Gastroesophageal sphincter (tissue), 4 donors: ENCODE measurements around the gene P3R3URF. TPM values are rescaled to one million over a fixed set of nuclear protein-coding genes. Genes with fewer than 3 reads are reported as not detected.

Source experiments
- ATAC-seq: fragments of 150-250 bp; one replicate; pipeline ENCODE4 v1.9.1; 2016; ENCODE audit warnings: mild to moderate bottlenecking, moderate library complexity
- H3K27ac ChIP-seq, 4 donors: fragments of 200-600 bp; sonication (generic) in 3 of 4; 1 replicate in 3 of 4; 2 replicates in 1 of 4; pipeline ENCODE4 v1.5.1; 2016 to 2019
- H3K27me3 ChIP-seq: fragments of 200-600 bp; sonication (generic); one replicate; pipeline ENCODE4 v1.5.1; 2019
- H3K36me3 ChIP-seq, 2 donors: fragments of 200-600 bp; sonication (generic); one replicate each; pipeline ENCODE4 v1.5.1; 2019; ENCODE audit warnings: control low read depth in 1 of 2
- H3K4me1 ChIP-seq, 3 donors: fragments of 200-600 bp; sonication (generic); 1 replicate in 2 of 3; 2 replicates in 1 of 3; pipeline ENCODE4 v1.5.1; 2016 to 2019; ENCODE audit warnings: control low read depth in 2 of 3
- H3K4me3 ChIP-seq, 2 donors: fragments of 200-600 bp; sonication (generic); one replicate each; pipeline ENCODE4 v1.5.1; 2019; ENCODE audit warnings: mild to moderate bottlenecking in 1 of 2, moderate library complexity in 1 of 2
- H3K9me3 ChIP-seq, 3 donors: fragments of 200-600 bp; sonication (generic); one replicate each; pipeline ENCODE4 v1.5.1; 2017 to 2019; ENCODE audit warnings: control low read depth in 2 of 3
- EP300 ChIP-seq: sonication (generic); formaldehyde crosslinking; IDR thresholded peaks from one replicate; pipeline ENCODE4 v1.6.1; 2017; ENCODE audit warnings: antibody characterized with exemption, mild to moderate bottlenecking
- POLR2A ChIP-seq, 2 donors: fragments of 450-650 bp; IDR thresholded peaks; one replicate each; pipeline ENCODE4 v1.6.1; 2017; ENCODE audit warnings: antibody characterized with exemption in 2 of 2, mild to moderate bottlenecking in 2 of 2, moderate library complexity in 1 of 2
- POLR2AphosphoS5 ChIP-seq: sonication (generic); formaldehyde crosslinking; IDR thresholded peaks from one replicate; pipeline ENCODE4 v1.6.1; 2017; ENCODE audit warnings: antibody characterized with exemption
- WGBS, 2 donors: methylation state at CpG; one replicate each; pipeline ENCODE4 v1.1.5; 2018; ENCODE audit warnings: low coverage in 1 of 2; 5-methylcytosine and 5-hydroxymethylcytosine counted together
- total RNA-seq, 4 donors: library from RNA; depleted of rRNA; stranded (reverse); fragments of >200 nt; gene quantifications; one replicate each; pipeline ENCODE4 v1.1.0, GENCODE V29; 2016
- TF ChIP-seq, protein P1 (sequence below), 4 experiments: fragments of 200-600 bp in 2 of 4; fragments of 450-650 bp in 2 of 4; sonication (generic) in 1 of 4; IDR thresholded peaks; one replicate each; pipeline ENCODE4 v1.5.1; 2017 to 2019; ENCODE audit warnings: antibody characterized with exemption in 4 of 4, mild to moderate bottlenecking in 2 of 4, moderate library complexity in 2 of 4

The P3R3URF gene
- total RNA-seq, 4 donors from 2014 or later: not detected

GRCh38 chr1:46158312-46159281, 17.7 kb downstream of the P3R3URF start:
- Histone ChIP-seq H3K4me3 (no peak overlapping the region), H3K9me3 (no peaks in the 10 kb centered on the region), H3K4me1 (no peaks in the 10 kb centered on the region), H3K27ac (no peak overlapping the region), H3K36me3 (no peaks in the 10 kb centered on the region), H3K27me3 (no peaks in the 10 kb centered on the region)
- 94 to 96% methylated on average over 10 to 12 of the region's 13 CpGs for WGBS, 2 donors
- TF ChIP-seq, protein P1, sequence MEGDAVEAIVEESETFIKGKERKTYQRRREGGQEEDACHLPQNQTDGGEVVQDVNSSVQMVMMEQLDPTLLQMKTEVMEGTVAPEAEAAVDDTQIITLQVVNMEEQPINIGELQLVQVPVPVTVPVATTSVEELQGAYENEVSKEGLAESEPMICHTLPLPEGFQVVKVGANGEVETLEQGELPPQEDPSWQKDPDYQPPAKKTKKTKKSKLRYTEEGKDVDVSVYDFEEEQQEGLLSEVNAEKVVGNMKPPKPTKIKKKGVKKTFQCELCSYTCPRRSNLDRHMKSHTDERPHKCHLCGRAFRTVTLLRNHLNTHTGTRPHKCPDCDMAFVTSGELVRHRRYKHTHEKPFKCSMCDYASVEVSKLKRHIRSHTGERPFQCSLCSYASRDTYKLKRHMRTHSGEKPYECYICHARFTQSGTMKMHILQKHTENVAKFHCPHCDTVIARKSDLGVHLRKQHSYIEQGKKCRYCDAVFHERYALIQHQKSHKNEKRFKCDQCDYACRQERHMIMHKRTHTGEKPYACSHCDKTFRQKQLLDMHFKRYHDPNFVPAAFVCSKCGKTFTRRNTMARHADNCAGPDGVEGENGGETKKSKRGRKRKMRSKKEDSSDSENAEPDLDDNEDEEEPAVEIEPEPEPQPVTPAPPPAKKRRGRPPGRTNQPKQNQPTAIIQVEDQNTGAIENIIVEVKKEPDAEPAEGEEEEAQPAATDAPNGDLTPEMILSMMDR (IDR thresholded peaks at IDR 0.05): no peak
- TF ChIP-seq EP300 (no peak), POLR2AphosphoS5 (no peak), POLR2A (IDR thresholded peaks at IDR 0.05) (no peak)
- ATAC-seq: no peak

GRCh38 chr1:46157916-46158311, 18.4 kb downstream of the P3R3URF start:
- Histone ChIP-seq H3K36me3 (no peaks in the 10 kb centered on the region), H3K27me3 (no peaks in the 10 kb centered on the region), H3K4me1 (no peaks in the 10 kb centered on the region), H3K27ac (no peak overlapping the region), H3K4me3 (no peak overlapping the region), H3K9me3 (no peaks in the 10 kb centered on the region)
- TF ChIP-seq POLR2A (IDR thresholded peaks at IDR 0.05) (no peak), EP300 (no peak), POLR2AphosphoS5 (no peak)
- TF ChIP-seq, protein P1 (IDR thresholded peaks at IDR 0.05): no peak
- ATAC-seq: no peak
- 100% methylated on average over 1 of the region's 1 CpG for WGBS, 2 donors

- Histone ChIP-seq H3K4me1 (no peaks in the 10 kb centered on the region), H3K27ac (no peak overlapping the region), H3K27me3 (no peaks in the 10 kb centered on the region), H3K4me3 (no peak overlapping the region), H3K9me3 (no peaks in the 10 kb centered on the region), H3K36me3 (no peaks in the 10 kb centered on the region)
- TF ChIP-seq POLR2AphosphoS5: no peak
- TF ChIP-seq POLR2A (IDR thresholded peaks at IDR 0.05): no peak
- TF ChIP-seq, protein P1 (IDR thresholded peaks at IDR 0.05): no peak
- no peak for TF ChIP-seq EP300
- ATAC-seq: no peak
- WGBS, 2 donors: 70 to 100% methylated on average over 1 of the region's 1 CpG
These were observed 22.6 kb downstream of the P3R3URF start for GRCh38 chr1:46153732-46154131.

GRCh38 chr1:46153228-46153627, 23.1 kb downstream of the P3R3URF start:
- Histone ChIP-seq H3K36me3 (no peaks in the 10 kb centered on the region), H3K4me1 (no peaks in the 10 kb centered on the region), H3K27ac (no peak overlapping the region), H3K27me3 (no peaks in the 10 kb centered on the region), H3K9me3 (no peaks in the 10 kb centered on the region), H3K4me3 (no peak overlapping the region)
- no peak for TF ChIP-seq POLR2AphosphoS5
- TF ChIP-seq POLR2A (IDR thresholded peaks at IDR 0.05): no peak
- TF ChIP-seq, protein P1 (IDR thresholded peaks at IDR 0.05): no peak
- no peak for TF ChIP-seq EP300
- 100% methylated on average over 1 of the region's 1 CpG; no CpG with 5 or more reads in 1 of the 2 donors for WGBS, 2 donors
- ATAC-seq: no peak

DNA sequence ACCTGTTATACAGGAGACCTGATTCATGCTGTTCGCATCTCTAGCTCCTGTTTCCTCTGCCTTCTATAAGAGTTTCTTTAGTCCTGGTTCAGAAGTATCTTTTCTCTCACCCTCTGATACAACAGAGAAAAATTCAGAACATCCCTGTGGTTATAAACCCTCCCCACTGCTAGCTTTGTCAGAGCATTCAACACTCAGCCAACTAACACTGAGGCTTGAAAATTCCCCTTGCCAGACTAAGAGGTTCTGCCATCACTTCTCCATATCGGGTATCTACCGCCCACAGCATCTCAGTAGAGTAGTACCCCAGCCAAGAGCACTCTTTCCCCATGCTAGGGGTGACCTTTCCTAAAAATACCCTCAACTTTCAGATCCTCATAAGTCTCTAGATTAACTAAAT, 24.3 kb downstream of the P3R3URF start:
- Histone ChIP-seq H3K4me3 (no peak overlapping the region), H3K4me1 (no peaks in the 10 kb centered on the region), H3K36me3 (no peaks in the 10 kb centered on the region), H3K27me3 (no peaks in the 10 kb centered on the region), H3K27ac (no peak overlapping the region), H3K9me3 (no peaks in the 10 kb centered on the region)
- TF ChIP-seq POLR2AphosphoS5 (no peak), EP300 (no peak), POLR2A (IDR thresholded peaks at IDR 0.05) (no peak)
- TF ChIP-seq, protein P1 (IDR thresholded peaks at IDR 0.05): no peak
- WGBS, 2 donors: 79 to 84% methylated on average over 3 of the region's 3 CpGs
- no peak for ATAC-seq
